ENCODE data around the gene SLC25A34.

SLC25A34 gene

GRCh38 chr1:15756143-15757015 lies 20.3 kb downstream of the SLC25A34 start:
- DNase-seq, result no peak

GRCh38 chr1:15757016-15757543 lies 21.0 kb downstream of the SLC25A34 start:
- DNase-seq, result no peak

- no peak for DNase-seq
These were observed 21.7 kb downstream of the SLC25A34 start for GRCh38 chr1:15757575-15758342.

- no peak for DNase-seq
These were observed 22.4 kb downstream of the SLC25A34 start, which contains the start of gene FBLIM1 for GRCh38 chr1:15758343-15758931. FBLIM1 (plus strand) TSS chr1:15758795; CDS start chr1:15764984, 6,189 bp downstream.

- DNase-seq, result no peak
These were observed 23.0 kb downstream of the SLC25A34 start for GRCh38 chr1:15758953-15759661.

- DNase-seq, result no peak
These were observed 24.6 kb downstream of the SLC25A34 start for GRCh38 chr1:15760520-15761211.

GRCh38 chr1:15761366-15762128 lies 25.5 kb downstream of the SLC25A34 start:
- no peak for DNase-seq

GRCh38 chr1:15762546-15762945 lies 26.5 kb downstream of the SLC25A34 start:
- DNase-seq, result no peak

GRCh38 chr1:15764269-15764764 lies 28.3 kb downstream of the SLC25A34 start:
- no peak for DNase-seq

- no peak for DNase-seq
These were observed 28.8 kb downstream of the SLC25A34 start for GRCh38 chr1:15764890-15765289.

GRCh38 chr1:15765495-15766194 lies 29.6 kb downstream of the SLC25A34 start:
- no peak for DNase-seq

GRCh38 chr1:15767941-15768340 lies 31.9 kb downstream of the SLC25A34 start:
- no peak for DNase-seq

GRCh38 chr1:15768388-15768787 lies 32.3 kb downstream of the SLC25A34 start:
- no peak for DNase-seq

GRCh38 chr1:15770313-15770962 lies 34.4 kb downstream of the SLC25A34 start:
- no peak for DNase-seq

GRCh38 chr1:15771836-15772515 lies 35.9 kb downstream of the SLC25A34 start:
- DNase-seq, result no peak

GRCh38 chr1:15775706-15776105 lies 39.6 kb downstream of the SLC25A34 start:
- DNase-seq, result no peak

GRCh38 chr1:15777909-15778707 lies 42.0 kb downstream of the SLC25A34 start:
- no peak for DNase-seq

- no peak for DNase-seq
These were observed 49.6 kb downstream of the SLC25A34 start for GRCh38 chr1:15785683-15786082.

Data from GF-D8 (cell line).